Colonic mucosa (tissue), 4 donors: Measurements from ENCODE around the gene RHOC. TPM values are rescaled to one million over a fixed set of nuclear protein-coding genes. Genes with fewer than 3 reads are reported as not detected.

Experiments used
- DNase-seq: peaks from one replicate; pipeline ENCODE4 v3.0.0-alpha.2; 2020
- H3K27ac ChIP-seq: fragments of 200-600 bp; one replicate; pipeline ENCODE4 v1.8.0; 2021
- H3K27me3 ChIP-seq: fragments of 200-600 bp; one replicate; pipeline ENCODE4 v1.8.0; 2021
- H3K36me3 ChIP-seq: fragments of 200-600 bp; one replicate; pipeline ENCODE4 v1.8.0; 2021
- H3K4me1 ChIP-seq: fragments of 200-600 bp; one replicate; pipeline ENCODE4 v1.8.0; 2021; ENCODE audit warnings: mild to moderate bottlenecking
- H3K4me3 ChIP-seq: fragments of 200-600 bp; one replicate; pipeline ENCODE4 v1.8.0; 2021
- H3K9ac ChIP-seq, 2 donors: one replicate each; pipeline ENCODE4 v1.7.0; 2013; ENCODE audit warnings: control low read depth in 2 of 2, low read depth in 2 of 2, low read length in 2 of 2
- H3K9me3 ChIP-seq: fragments of 200-600 bp; one replicate; pipeline ENCODE4 v1.8.0; 2021
- intact Hi-C: fragments of 100-400 bp; cut with DNase I; formaldehyde crosslinking; loops from one replicate; pipeline ENCODE4 v1.14.1; 2022
- total RNA-seq, 2 donors: library from RNA; stranded (reverse); fragmentation: NEBNext Ultra II Directional in 1 of 2; extraction: Animal tissue kit (Norgen Biotek cat#: 25700) in 1 of 2; gene quantifications; one replicate each; pipeline ENCODE4 v1.2.1, GENCODE V29; 2021
- TF ChIP-seq, protein P1 (sequence below): fragments of 200-600 bp; IDR thresholded peaks from one replicate; pipeline ENCODE4 v1.8.0; 2022; ENCODE audit warnings: antibody characterized with exemption, mild to moderate bottlenecking
- donor health status: healthy.
- donor health status: DM: no; HTN: no; CAD: no.
- donor health status: DM: no; HTN: no; CAD: no.

RHOC gene
- total RNA-seq, 2 donors from 2014 or later = 327 to 451 TPM

DNA sequence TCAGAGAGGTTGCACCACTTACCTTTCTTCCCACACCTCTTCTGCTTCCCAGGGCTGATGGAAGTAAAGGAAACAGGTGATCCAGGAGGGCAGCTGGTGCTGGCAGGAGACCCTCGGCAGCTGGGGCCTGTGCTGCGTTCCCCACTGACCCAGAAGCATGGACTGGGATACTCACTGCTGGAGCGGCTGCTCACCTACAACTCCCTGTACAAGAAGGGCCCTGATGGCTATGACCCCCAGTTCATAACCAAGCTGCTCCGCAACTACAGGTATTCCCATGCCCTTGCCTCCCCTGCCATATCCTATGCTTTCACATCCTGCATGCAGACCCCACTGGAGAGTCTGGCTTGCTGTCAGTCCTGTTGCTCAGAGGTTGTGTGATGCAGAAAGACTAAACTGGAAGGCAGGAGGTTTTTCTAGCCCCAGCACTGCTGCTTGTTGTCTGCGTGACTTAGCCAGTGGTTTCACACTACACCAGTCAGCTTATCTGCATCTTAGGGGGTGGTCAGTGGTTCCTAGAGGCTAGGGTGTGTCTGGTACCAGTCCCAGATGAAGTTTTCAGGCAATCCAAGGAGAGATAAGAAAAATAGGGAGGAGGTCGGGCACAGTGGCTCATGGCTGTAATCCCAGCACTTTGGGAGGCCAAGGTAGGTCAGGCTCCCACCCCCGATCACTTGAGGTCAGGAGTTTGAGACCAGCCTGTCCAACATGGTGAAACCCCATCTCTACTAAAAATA lies 10.2 kb downstream of the RHOC start:
- no peak overlapping the region for H3K4me3 ChIP-seq

DNA sequence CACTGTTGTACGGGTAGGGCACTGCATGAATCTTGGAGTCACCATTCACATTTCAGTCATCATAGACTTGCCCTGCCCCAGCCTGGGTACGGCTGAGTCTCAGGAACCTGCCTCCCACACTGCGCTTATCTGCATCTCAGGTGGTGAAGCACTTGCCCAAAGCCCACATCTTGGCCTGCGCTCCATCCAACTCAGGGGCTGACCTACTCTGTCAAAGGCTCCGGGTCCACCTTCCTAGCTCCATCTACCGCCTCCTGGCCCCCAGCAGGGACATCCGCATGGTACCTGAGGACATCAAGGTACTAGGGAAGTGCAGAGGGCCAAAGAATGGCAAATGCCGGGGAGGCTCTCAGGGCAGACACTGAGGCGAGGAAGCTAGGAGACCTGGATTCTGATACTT lies 11.7 kb downstream of the RHOC start:
- H3K27me3 ChIP-seq = no peaks in the 10 kb centered on the region
- no peaks in the 10 kb centered on the region for H3K36me3 ChIP-seq
- no peak overlapping the region for H3K27ac ChIP-seq
- peaks cover 4% of the 10 kb centered on the region for H3K4me1 ChIP-seq
- intact Hi-C loops = no loop called here
- DNase-seq = no peak
- TF ChIP-seq, protein P1, sequence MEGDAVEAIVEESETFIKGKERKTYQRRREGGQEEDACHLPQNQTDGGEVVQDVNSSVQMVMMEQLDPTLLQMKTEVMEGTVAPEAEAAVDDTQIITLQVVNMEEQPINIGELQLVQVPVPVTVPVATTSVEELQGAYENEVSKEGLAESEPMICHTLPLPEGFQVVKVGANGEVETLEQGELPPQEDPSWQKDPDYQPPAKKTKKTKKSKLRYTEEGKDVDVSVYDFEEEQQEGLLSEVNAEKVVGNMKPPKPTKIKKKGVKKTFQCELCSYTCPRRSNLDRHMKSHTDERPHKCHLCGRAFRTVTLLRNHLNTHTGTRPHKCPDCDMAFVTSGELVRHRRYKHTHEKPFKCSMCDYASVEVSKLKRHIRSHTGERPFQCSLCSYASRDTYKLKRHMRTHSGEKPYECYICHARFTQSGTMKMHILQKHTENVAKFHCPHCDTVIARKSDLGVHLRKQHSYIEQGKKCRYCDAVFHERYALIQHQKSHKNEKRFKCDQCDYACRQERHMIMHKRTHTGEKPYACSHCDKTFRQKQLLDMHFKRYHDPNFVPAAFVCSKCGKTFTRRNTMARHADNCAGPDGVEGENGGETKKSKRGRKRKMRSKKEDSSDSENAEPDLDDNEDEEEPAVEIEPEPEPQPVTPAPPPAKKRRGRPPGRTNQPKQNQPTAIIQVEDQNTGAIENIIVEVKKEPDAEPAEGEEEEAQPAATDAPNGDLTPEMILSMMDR = no peak
- H3K9me3 ChIP-seq = no peaks in the 10 kb centered on the region
- no peak overlapping the region for H3K4me3 ChIP-seq
- no peak overlapping the region for H3K9ac ChIP-seq

More for the DNA sequence above, 10.2 kb downstream of the RHOC start:
- Histone ChIP-seq H3K9me3 (no peaks in the 10 kb centered on the region), H3K27me3 (no peaks in the 10 kb centered on the region), H3K27ac (no peak overlapping the region), H3K36me3 (no peaks in the 10 kb centered on the region), H3K4me1 (peaks cover 18% of the 10 kb centered on the region), H3K9ac (no peak overlapping the region)
- TF ChIP-seq, protein P1 = no peak
- DNase-seq = no peak
- intact Hi-C loops = no loop called here

DNA sequence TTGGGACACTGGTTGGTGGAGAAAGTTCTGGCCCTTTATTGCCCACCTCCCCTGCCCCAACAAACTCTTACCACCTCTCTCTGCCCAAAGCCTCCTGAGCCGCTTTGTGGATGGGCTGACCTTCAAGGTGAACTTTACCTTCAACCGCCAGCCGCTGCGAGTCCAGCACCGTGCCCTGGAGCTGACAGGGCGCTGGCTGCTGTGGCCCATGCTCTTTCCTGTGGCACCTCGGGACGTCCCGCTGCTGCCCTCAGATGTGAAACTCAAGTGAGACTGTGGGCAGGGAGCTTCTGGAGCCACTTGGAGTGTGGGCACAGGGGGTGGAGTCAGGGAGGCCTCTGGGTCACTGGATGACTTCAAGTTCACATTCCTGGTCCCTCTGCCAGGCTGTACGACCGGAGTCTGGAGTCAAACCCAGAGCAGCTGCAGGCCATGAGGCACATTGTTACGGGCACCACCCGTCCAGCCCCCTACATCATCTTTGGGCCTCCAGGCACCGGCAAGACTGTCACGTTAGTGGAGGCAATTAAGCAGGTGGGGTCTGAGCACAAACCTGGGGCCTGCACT lies 12.5 kb downstream of the RHOC start:
- DNase-seq = no peak
- intact Hi-C loops = no loop called here
- Histone ChIP-seq H3K27ac (no peak overlapping the region), H3K4me1 (no peaks in the 10 kb centered on the region), H3K4me3 (no peak overlapping the region), H3K36me3 (no peaks in the 10 kb centered on the region), H3K9ac (no peak overlapping the region), H3K27me3 (no peaks in the 10 kb centered on the region), H3K9me3 (no peaks in the 10 kb centered on the region)
- TF ChIP-seq, protein P1 = no peak

DNA sequence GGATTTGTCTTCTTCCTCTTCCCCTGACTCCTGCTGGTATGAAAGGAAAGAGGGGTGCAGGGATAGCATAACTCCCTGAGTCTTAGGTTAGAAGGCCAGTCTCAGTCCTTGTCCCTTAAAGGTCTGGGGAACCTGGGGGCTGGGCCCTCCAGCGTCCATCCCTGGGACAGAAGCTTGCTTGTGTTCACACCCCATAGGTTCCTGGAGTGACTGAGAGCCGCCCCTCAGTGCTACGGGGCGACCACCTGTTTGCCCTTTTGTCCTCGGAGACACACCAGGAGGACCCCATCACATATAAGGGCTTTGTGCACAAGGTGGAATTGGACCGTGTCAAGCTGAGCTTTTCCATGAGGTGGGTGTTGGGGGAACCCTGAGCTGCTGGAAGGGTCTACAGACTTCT lies 13.1 kb downstream of the RHOC start:
- H3K27me3 ChIP-seq = no peaks in the 10 kb centered on the region
- no peak for DNase-seq
- no peak overlapping the region for H3K27ac ChIP-seq
- H3K4me3 ChIP-seq = no peak overlapping the region
- intact Hi-C loops = no loop called here
- H3K4me1 ChIP-seq = no peaks in the 10 kb centered on the region
- no peak overlapping the region for H3K9ac ChIP-seq
- TF ChIP-seq, protein P1 = no peak
- no peaks in the 10 kb centered on the region for H3K36me3 ChIP-seq
- H3K9me3 ChIP-seq = no peaks in the 10 kb centered on the region

DNA sequence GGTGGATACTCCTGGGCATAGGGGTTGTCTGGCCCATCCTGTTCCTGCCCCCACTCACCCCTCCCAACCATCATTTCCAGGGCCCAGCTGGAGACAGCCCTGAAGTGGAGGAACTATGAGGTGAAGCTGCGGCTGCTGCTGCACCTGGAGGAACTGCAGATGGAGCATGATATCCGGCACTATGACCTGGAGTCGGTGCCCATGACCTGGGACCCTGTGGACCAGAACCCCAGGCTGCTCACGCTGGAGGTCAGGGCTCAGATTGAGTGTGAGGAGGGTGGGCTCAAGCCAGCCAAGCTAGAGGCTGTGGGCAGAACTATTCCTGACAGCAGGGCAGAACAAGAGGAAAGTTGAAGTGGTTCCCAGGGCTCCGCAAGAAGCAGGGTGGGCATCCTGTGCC lies 14.2 kb downstream of the RHOC start:
- DNase-seq = no peak
- TF ChIP-seq, protein P1 = no peak
- Histone ChIP-seq H3K4me1 (no peaks in the 10 kb centered on the region), H3K4me3 (no peak overlapping the region), H3K9ac (no peak overlapping the region), H3K9me3 (no peaks in the 10 kb centered on the region), H3K27ac (no peak overlapping the region), H3K36me3 (no peaks in the 10 kb centered on the region), H3K27me3 (no peaks in the 10 kb centered on the region)
- intact Hi-C loops = no loop called here
